SU-DHL-6 (cell line): ENCODE data around the gene ARSB.
"Not testable (repeated sequence)": the region's sequence is repeated elsewhere in the genome, so short reads cannot be mapped to it uniquely, and the experiment has no call there.

ENCODE experiments used
- H2AFZ ChIP-seq: fragments of 200-600 bp; sonication (generic); 2 replicates; pipeline ENCODE4 v1.6.1; 2014; ENCODE audit warnings: low read depth, mild to moderate bottlenecking, moderate library complexity, mixed read lengths, antibody characterized with exemption, low read length; ENCODE audit not compliant: severe bottlenecking
- H3F3A ChIP-seq: fragments of 200-600 bp; shearing (Covaris generic); 2 replicates; pipeline ENCODE4 v1.6.0; 2016; ENCODE audit warnings: antibody characterized with exemption, mild to moderate bottlenecking; ENCODE audit not compliant: insufficient read depth
- H3K27ac ChIP-seq: fragments of 200-600 bp; sonication (generic); 2 replicates; pipeline ENCODE4 v1.5.1; 2016; ENCODE audit warnings: low read depth, mild to moderate bottlenecking, low read length, moderate library complexity, mixed read lengths
- H3K27me3 ChIP-seq: fragments of 200-600 bp; sonication (generic), shearing (Covaris generic); 2 replicates; pipeline ENCODE4 v1.6.0; 2014; ENCODE audit warnings: mild to moderate bottlenecking, low read length
- H3K36me3 ChIP-seq: fragments of 200-600 bp; sonication (generic); 2 replicates; pipeline ENCODE4 v1.6.1; 2014; ENCODE audit warnings: mild to moderate bottlenecking, low read length, mixed read lengths
- H3K4me2 ChIP-seq: fragments of 300-600, 200-600 bp; shearing (Covaris generic), sonication (generic); 2 replicates; pipeline ENCODE4 v1.6.0; 2014; ENCODE audit warnings: low read length, low read depth, mild to moderate bottlenecking; ENCODE audit not compliant: poor library complexity, severe bottlenecking
- H3K4me3 ChIP-seq: fragments of 200-600 bp; sonication (generic); 2 replicates; pipeline ENCODE4 v1.5.1; 2014; ENCODE audit warnings: antibody characterized with exemption, low read length, mild to moderate bottlenecking, mixed read lengths; ENCODE audit not compliant: insufficient read depth, poor library complexity, severe bottlenecking
- H3K79me2 ChIP-seq: fragments of 200-600 bp; sonication (generic); 2 replicates; pipeline ENCODE4 v1.6.1; 2014; ENCODE audit warnings: mild to moderate bottlenecking, low read length, moderate library complexity; ENCODE audit not compliant: insufficient read depth
- H3K9ac ChIP-seq: fragments of 200-600 bp; sonication (generic); 2 replicates; pipeline ENCODE4 v1.7.0; 2014; ENCODE audit warnings: mild to moderate bottlenecking, low read length
- H3K9me2 ChIP-seq: fragments of 200-600 bp; sonication (generic); replicated peaks from 2 replicates; pipeline ENCODE4 v1.6.1; 2014; ENCODE audit warnings: low read length; ENCODE audit not compliant: insufficient read depth
- H3K9me3 ChIP-seq: fragments of 200-600 bp; sonication (generic); 2 replicates; pipeline ENCODE4 v1.6.1; 2014; ENCODE audit warnings: low read length, mixed read lengths; ENCODE audit not compliant: insufficient read depth
- H4K20me1 ChIP-seq: fragments of 200-600 bp; sonication (generic); 2 replicates; pipeline ENCODE4 v1.6.1; 2014; ENCODE audit warnings: low read depth, mild to moderate bottlenecking, antibody characterized with exemption, low read length, moderate library complexity, mixed read lengths
- CTCF ChIP-seq: fragments of 200-600 bp; sonication (generic); IDR thresholded peaks from one replicate; pipeline ENCODE4 v1.5.1; 2017; ENCODE audit warnings: antibody characterized with exemption, mild to moderate bottlenecking, low read length, moderate library complexity; ENCODE audit not compliant: insufficient read depth, poor library complexity, severe bottlenecking
- EZH2phosphoT487 ChIP-seq: fragments of 200-600 bp; sonication (generic), shearing (Covaris generic); conservative IDR thresholded peaks from 2 replicates; pipeline ENCODE4 v1.6.1; 2018; ENCODE audit warnings: mild to moderate bottlenecking, antibody characterized with exemption, low read length, moderate library complexity, mixed read lengths

Gene ARSB

GRCh38 chr5:78855026-78855425 lies 130.1 kb downstream of the ARSB start:
- H3K4me3 ChIP-seq = no peak overlapping the region
- no peak overlapping the region for H2AFZ ChIP-seq
- no peaks in the 10 kb centered on the region for H3K79me2 ChIP-seq
- peaks cover 14% of the 10 kb centered on the region; the same call in 1 of the 2 replicates for H3K9me3 ChIP-seq
- TF ChIP-seq EZH2phosphoT487 (no peak), CTCF (no peak)
- H3K4me2 ChIP-seq = no peak overlapping the region
- H3K27ac ChIP-seq = no peak overlapping the region
- H3K27me3 ChIP-seq = no peaks in the 10 kb centered on the region
- no peaks in the 10 kb centered on the region for H3K36me3 ChIP-seq
- H4K20me1 ChIP-seq = no peaks in the 10 kb centered on the region
- H3F3A ChIP-seq = no peaks in the 10 kb centered on the region
- H3K9ac ChIP-seq = no peak overlapping the region
- H3K9me2 ChIP-seq = no peaks in the 10 kb centered on the region

- H3K36me3 ChIP-seq, H3K4me2 ChIP-seq, H3K4me3 ChIP-seq, H4K20me1 ChIP-seq, H3K27ac ChIP-seq, H3K27me3 ChIP-seq, H3F3A ChIP-seq, H2AFZ ChIP-seq, H3K9me2 ChIP-seq, H3K79me2 ChIP-seq, H3K9ac ChIP-seq: not testable (repeated sequence)
- H3K9me3 ChIP-seq = peaks cover 11% of the 10 kb centered on the region; the same call in 1 of the 2 replicates
Measured at GRCh38 chr5:78851891-78852290, 133.2 kb downstream of the ARSB start.

GRCh38 chr5:78845470-78845869 lies 139.6 kb downstream of the ARSB start:
- 0 out of 2 replicates have a peak, but pooled peaks cover 7% of the 10 kb centered on the region for H3K9me3 ChIP-seq
- H3K9ac ChIP-seq = no peak overlapping the region
- TF ChIP-seq CTCF (no peak), EZH2phosphoT487 (no peak)
- no peak overlapping the region for H2AFZ ChIP-seq
- no peaks in the 10 kb centered on the region for H3K27me3 ChIP-seq
- H3K27ac ChIP-seq = no peak overlapping the region
- no peak overlapping the region for H3K4me3 ChIP-seq
- H3K9me2 ChIP-seq = no peaks in the 10 kb centered on the region
- H3K79me2 ChIP-seq = no peaks in the 10 kb centered on the region
- H4K20me1 ChIP-seq = no peaks in the 10 kb centered on the region
- H3K36me3 ChIP-seq = 0 out of 2 replicates have a peak, but pooled peaks cover 3% of the 10 kb centered on the region
- H3F3A ChIP-seq = no peaks in the 10 kb centered on the region
- no peak overlapping the region for H3K4me2 ChIP-seq

GRCh38 chr5:78843436-78843835 lies 141.7 kb downstream of the ARSB start:
- no peak overlapping the region for H3K9ac ChIP-seq
- no peaks in the 10 kb centered on the region for H4K20me1 ChIP-seq
- H3K36me3 ChIP-seq = 0 out of 2 replicates have a peak, but pooled peaks cover 3% of the 10 kb centered on the region
- no peak for TF ChIP-seq EZH2phosphoT487
- no peak for TF ChIP-seq CTCF
- H3K27ac ChIP-seq = no peak overlapping the region
- H3K9me3 ChIP-seq = 0 out of 2 replicates have a peak, but pooled peaks cover 7% of the 10 kb centered on the region
- no peak overlapping the region for H3K4me2 ChIP-seq
- no peaks in the 10 kb centered on the region for H3K27me3 ChIP-seq
- no peak overlapping the region for H2AFZ ChIP-seq
- no peaks in the 10 kb centered on the region for H3K79me2 ChIP-seq
- no peaks in the 10 kb centered on the region for H3K9me2 ChIP-seq
- H3K4me3 ChIP-seq = no peak overlapping the region
- no peaks in the 10 kb centered on the region for H3F3A ChIP-seq
